HepG2 (cell line): ENCODE data around the gene HAPLN3. TPM values are rescaled to one million over a fixed set of nuclear protein-coding genes. Genes with fewer than 3 reads are reported as not detected.

Experiments
- AGO1 ChIP-seq: fragments of 200-400 bp; formaldehyde crosslinking; IDR thresholded peaks from 2 replicates; pipeline ENCODE4 v1.6.1; 2017; ENCODE audit warnings: mild to moderate bottlenecking, low read depth, low read length, moderate library complexity; ENCODE audit not compliant: poor library complexity, severe bottlenecking
- AGO2 ChIP-seq: fragments of 200-400 bp; formaldehyde crosslinking; optimal IDR thresholded peaks from 2 replicates; pipeline ENCODE3; 2017; ENCODE audit warnings: mild to moderate bottlenecking, low read depth, low read length, moderate library complexity
- BCL6 ChIP-seq: IDR thresholded peaks from 2 replicates; pipeline ENCODE4 v1.6.1; 2016; ENCODE audit warnings: missing genetic modification reagents, missing compliant biosample characterization
- NFKBIZ ChIP-seq: IDR thresholded peaks from 2 replicates; pipeline ENCODE4 v1.6.1; 2018; ENCODE audit warnings: missing genetic modification reagents, missing compliant biosample characterization
- PATZ1 ChIP-seq: sonication (generic); formaldehyde crosslinking; IDR thresholded peaks from 2 replicates; pipeline ENCODE4 v1.4.0; 2020; ENCODE audit warnings: missing genetic modification reagents
- RXRB ChIP-seq: IDR thresholded peaks from 2 replicates; pipeline ENCODE4 v1.6.1; 2016; ENCODE audit warnings: borderline replicate concordance, missing genetic modification reagents, missing compliant biosample characterization
- SAP130 ChIP-seq: IDR thresholded peaks from 2 replicates; pipeline ENCODE4 v1.6.1; 2016; ENCODE audit warnings: low read depth
- SNAPC2 ChIP-seq: sonication (generic); formaldehyde crosslinking; IDR thresholded peaks from 2 replicates; pipeline ENCODE4 v1.8.1; 2022; ENCODE audit warnings: mild to moderate bottlenecking, missing genetic modification reagents
- WIZ ChIP-seq: sonication (generic); formaldehyde crosslinking; IDR thresholded peaks from 2 replicates; pipeline ENCODE4 v1.5.1; 2020; ENCODE audit warnings: mild to moderate bottlenecking, missing genetic modification reagents
- XRCC5 ChIP-seq: fragments of 200-400 bp; formaldehyde crosslinking; optimal IDR thresholded peaks from 2 replicates; pipeline ENCODE3; 2017; ENCODE audit warnings: mild to moderate bottlenecking, low read length
- ZBTB21 ChIP-seq: sonication (generic); formaldehyde crosslinking; IDR thresholded peaks from 2 replicates; pipeline ENCODE4 v1.4.0; 2020; ENCODE audit warnings: missing genetic modification reagents
- ZBTB7A ChIP-seq: sonication (generic); formaldehyde crosslinking; IDR thresholded peaks from 2 replicates; pipeline ENCODE4 v1.8.0; 2022; ENCODE audit warnings: mild to moderate bottlenecking, missing genetic modification reagents
- ZFP36 ChIP-seq: fragments of 150-350 bp; IDR thresholded peaks from 2 replicates; pipeline ENCODE4 v1.6.1; 2018; ENCODE audit warnings: borderline replicate concordance, low read length, low read depth; ENCODE audit not compliant: partially characterized antibody
- ZFX ChIP-seq: sonication (generic); formaldehyde crosslinking; IDR thresholded peaks from 2 replicates; pipeline ENCODE4 v1.4.0; 2020; ENCODE audit warnings: mild to moderate bottlenecking, low read depth, missing genetic modification reagents, moderate library complexity
- ZMAT3 ChIP-seq: sonication (generic); formaldehyde crosslinking; conservative IDR thresholded peaks from 2 replicates; pipeline ENCODE4 v1.7.0; 2021; ENCODE audit warnings: missing genetic modification reagents
- ZNF282 ChIP-seq: fragments of 450-650 bp; IDR thresholded peaks from 2 replicates; pipeline ENCODE4 v1.6.1; 2018; ENCODE audit not compliant: partially characterized antibody
- ZNF451 ChIP-seq: sonication (generic); formaldehyde crosslinking; IDR thresholded peaks from 2 replicates; pipeline ENCODE4 v1.5.0; 2020; ENCODE audit warnings: mild to moderate bottlenecking, missing genetic modification reagents
- ZNF766 ChIP-seq: sonication (generic); formaldehyde crosslinking; IDR thresholded peaks from 2 replicates; pipeline ENCODE4 v1.5.0; 2020; ENCODE audit warnings: missing genetic modification reagents, borderline replicate concordance
- ZNF768 ChIP-seq: sonication (generic); formaldehyde crosslinking; IDR thresholded peaks from 2 replicates; pipeline ENCODE4 v1.4.0; 2020; ENCODE audit warnings: missing genetic modification reagents
- ZNF770 ChIP-seq: sonication (generic); formaldehyde crosslinking; IDR thresholded peaks from 2 replicates; pipeline ENCODE4 v1.5.0; 2020; ENCODE audit warnings: mild to moderate bottlenecking, missing genetic modification reagents
- ZNF839 ChIP-seq: sonication (generic); formaldehyde crosslinking; IDR thresholded peaks from 2 replicates; pipeline ENCODE4 v1.4.0; 2020; ENCODE audit warnings: missing genetic modification reagents, mild to moderate bottlenecking, borderline replicate concordance
- polyA plus RNA-seq, 8 experiments: library from polyadenylated mRNA; depleted of rRNA in 3 of 8; stranded (reverse) in 7 of 8; unstranded in 1 of 8; fragments of >200 nt; fragmentation: Illumina TruSeq in 4 of 8; extraction: Trizol in 4 of 8; gene quantifications; 2 replicates each; pipeline versions ENCODE4 v1.2.1 to v1.2.3, GENCODE V29; 2011 to 2016; ENCODE audit warnings: low read depth in 4 of 8, missing spikeins in 1 of 8, mixed read lengths in 1 of 8; ENCODE audit not compliant: insufficient read depth in 1 of 8
- total RNA-seq, 5 experiments: library from RNA; depleted of rRNA; stranded (reverse); fragments of >200 nt; fragmentation: Illumina TruSeq; extraction: Trizol; gene quantifications; 2 replicates each; pipeline ENCODE4 v1.2.3, GENCODE V29; 2016; ENCODE audit warnings: low read depth in 1 of 5
- TF ChIP-seq, protein P1 (sequence below): IDR thresholded peaks from 2 replicates; pipeline ENCODE4 v1.6.1; 2016
- TF ChIP-seq, protein P2 (sequence below): IDR thresholded peaks from 2 replicates; pipeline ENCODE4 v1.6.1; 2012; ENCODE audit warnings: inconsistent platforms
- TF ChIP-seq, protein P3 (sequence below): sonication (generic); formaldehyde crosslinking; IDR thresholded peaks from 2 replicates; pipeline ENCODE4 v1.4.0; 2020; ENCODE audit warnings: missing genetic modification reagents

Gene HAPLN3
- total and polyA plus RNA-seq, 2 of the 13 experiments (the other 11 are each of a cell fraction or from before 2014, with no cell fraction given): 0.09 TPM; not detected in 1

GRCh38 chr15:88913017-88913849 is 17.9 kb upstream of the HAPLN3 start, which contains the start of gene MFGE8 (continued):
- TF ChIP-seq SNAPC2 (CRISPR knock-in tag) (0 out of 2 replicates have a peak, but pooled peaks have one; percentile 32), ZNF766 (CRISPR knock-in tag) (no peak), ZMAT3 (CRISPR knock-in tag) (peak; percentile 39; the same call in 1 of the 2 replicates), NFKBIZ (CRISPR knock-in tag) (no peak), ZFP36 (no peak), ZBTB21 (CRISPR knock-in tag) (no peak), BCL6 (peak; percentile 11; the same call in 1 of the 2 replicates), ZNF839 (CRISPR knock-in tag) (no peak), RXRB (CRISPR knock-in tag) (no peak), SAP130 (CRISPR knock-in tag) (peak; percentile 38), ZNF768 (CRISPR knock-in tag) (peak; percentile 47; the same call in 1 of the 2 replicates), ZNF770 (CRISPR knock-in tag) (0 out of 2 replicates have a peak, but pooled peaks have one; percentile 5), WIZ (CRISPR knock-in tag) (no peak), AGO1 (no peak), ZNF451 (CRISPR knock-in tag) (0 out of 2 replicates have a peak, but pooled peaks have one; percentile 40), ZBTB7A (CRISPR knock-in tag) (0 out of 2 replicates have a peak, but pooled peaks have one; percentile 20), ZNF282 (no peak), AGO2 (no peak), PATZ1 (CRISPR knock-in tag) (peak; percentile 70), XRCC5 (peak; percentile 51), ZFX (CRISPR knock-in tag) (peak; percentile 48; the same call in 1 of the 2 replicates)
- TF ChIP-seq, protein P1, sequence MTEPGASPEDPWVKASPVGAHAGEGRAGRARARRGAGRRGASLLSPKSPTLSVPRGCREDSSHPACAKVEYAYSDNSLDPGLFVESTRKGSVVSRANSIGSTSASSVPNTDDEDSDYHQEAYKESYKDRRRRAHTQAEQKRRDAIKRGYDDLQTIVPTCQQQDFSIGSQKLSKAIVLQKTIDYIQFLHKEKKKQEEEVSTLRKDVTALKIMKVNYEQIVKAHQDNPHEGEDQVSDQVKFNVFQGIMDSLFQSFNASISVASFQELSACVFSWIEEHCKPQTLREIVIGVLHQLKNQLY (CRISPR knock-in tag): no peak
- TF ChIP-seq, protein P2, sequence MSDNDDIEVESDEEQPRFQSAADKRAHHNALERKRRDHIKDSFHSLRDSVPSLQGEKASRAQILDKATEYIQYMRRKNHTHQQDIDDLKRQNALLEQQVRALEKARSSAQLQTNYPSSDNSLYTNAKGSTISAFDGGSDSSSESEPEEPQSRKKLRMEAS: 0 out of 2 replicates have a peak, but pooled peaks have one; percentile 52
- TF ChIP-seq, protein P3, sequence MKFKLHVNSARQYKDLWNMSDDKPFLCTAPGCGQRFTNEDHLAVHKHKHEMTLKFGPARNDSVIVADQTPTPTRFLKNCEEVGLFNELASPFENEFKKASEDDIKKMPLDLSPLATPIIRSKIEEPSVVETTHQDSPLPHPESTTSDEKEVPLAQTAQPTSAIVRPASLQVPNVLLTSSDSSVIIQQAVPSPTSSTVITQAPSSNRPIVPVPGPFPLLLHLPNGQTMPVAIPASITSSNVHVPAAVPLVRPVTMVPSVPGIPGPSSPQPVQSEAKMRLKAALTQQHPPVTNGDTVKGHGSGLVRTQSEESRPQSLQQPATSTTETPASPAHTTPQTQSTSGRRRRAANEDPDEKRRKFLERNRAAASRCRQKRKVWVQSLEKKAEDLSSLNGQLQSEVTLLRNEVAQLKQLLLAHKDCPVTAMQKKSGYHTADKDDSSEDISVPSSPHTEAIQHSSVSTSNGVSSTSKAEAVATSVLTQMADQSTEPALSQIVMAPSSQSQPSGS (CRISPR knock-in tag): no peak
